ENCODE results near the gene ST3GAL3.

Gene ST3GAL3

GRCh38 chr1:43970911-43971310 lies 263.6 kb downstream of the ST3GAL3 start:
- no peak for DNase-seq

GRCh38 chr1:43971336-43971980 lies 264.1 kb downstream of the ST3GAL3 start:
- no peak for DNase-seq

- peak in 2 of 3 donors; percentile 12 to 20 for DNase-seq
These were observed 266.7 kb downstream of the ST3GAL3 start for GRCh38 chr1:43973981-43974442.

- peak; percentile 97 to 99 (median 99) for DNase-seq
These were observed 267.3 kb downstream of the ST3GAL3 start, which contains the start of gene ATP6V0B for GRCh38 chr1:43974443-43975248. Gene ATP6V0B, plus strand, starts transcription at chr1:43974960. Its CDS starts 81 bp downstream, at chr1:43975041.

GRCh38 chr1:43975249-43975961 lies 268.1 kb downstream of the ST3GAL3 start:
- peak; percentile 88 to 94 (median 91) for DNase-seq

GRCh38 chr1:43976045-43976444 lies 268.7 kb downstream of the ST3GAL3 start:
- DNase-seq, result no peak

GRCh38 chr1:43976890-43977289 lies 269.6 kb downstream of the ST3GAL3 start:
- DNase-seq, result no peak

- DNase-seq, result peak in 1 of 3 donors; percentile 14
These were observed 270.3 kb downstream of the ST3GAL3 start for GRCh38 chr1:43977376-43978263.

GRCh38 chr1:43978264-43978550 lies 270.9 kb downstream of the ST3GAL3 start:
- no peak for DNase-seq

GRCh38 chr1:43978551-43979260 lies 271.4 kb downstream of the ST3GAL3 start, which contains the start of gene B4GALT2:
Gene B4GALT2, plus strand, starts transcription at chr1:43979210. Its CDS starts 1,951 bp downstream, at chr1:43981161.
- DNase-seq, result peak; percentile 47 to 80 (median 59)

GRCh38 chr1:43979261-43979527 lies 271.9 kb downstream of the ST3GAL3 start:
- no peak for DNase-seq

GRCh38 chr1:43979528-43980254 lies 272.4 kb downstream of the ST3GAL3 start:
- peak in 2 of 3 donors; percentile 40 to 58 for DNase-seq

- no peak for DNase-seq
These were observed 273.2 kb downstream of the ST3GAL3 start for GRCh38 chr1:43980255-43981134.
